GM23338 (cell line): ENCODE results near the gene MAS1L. TPM values are rescaled to one million over a fixed set of nuclear protein-coding genes. Genes with fewer than 3 reads are reported as not detected.

ENCODE experiments used
- ATAC-seq: fragments of 200-7000 bp; cut with Tn5 transposase; 3 replicates; pipeline ENCODE4 v1.9.1; 2020
- DNase-seq: peaks from one replicate; pipeline ENCODE4 v3.0.0-alpha.2; 2015; ENCODE audit warnings: low spot score
- H2AFZ ChIP-seq: fragments of 200-600 bp; sonication (generic); 2 replicates; pipeline ENCODE4 v1.8.0; 2016; ENCODE audit warnings: antibody characterized with exemption, mild to moderate bottlenecking, moderate library complexity
- H3F3A ChIP-seq: fragments of 200-600 bp; sonication (generic); replicated peaks from 2 replicates; pipeline ENCODE4 v1.8.0; 2017; ENCODE audit warnings: antibody characterized with exemption, mixed run types, low read depth
- H3K27ac ChIP-seq: fragments of 200-600 bp; sonication (generic); 2 replicates; pipeline ENCODE4 v1.6.1; 2016; ENCODE audit warnings: low read depth
- H3K27me3 ChIP-seq: fragments of 200-600 bp; sonication (generic); 2 replicates; pipeline ENCODE4 v1.8.0; 2016; ENCODE audit warnings: mild to moderate bottlenecking, mixed run types, moderate library complexity; ENCODE audit not compliant: insufficient read depth
- H3K36me3 ChIP-seq: fragments of 200-600 bp; sonication (generic); 2 replicates; pipeline ENCODE4 v1.8.0; 2016; ENCODE audit warnings: mild to moderate bottlenecking; ENCODE audit not compliant: insufficient read depth
- H3K4me1 ChIP-seq: fragments of 200-600 bp; sonication (generic); 2 replicates; pipeline ENCODE4 v1.8.0; 2016; ENCODE audit warnings: mild to moderate bottlenecking, moderate library complexity; ENCODE audit not compliant: insufficient read depth
- H3K4me2 ChIP-seq: fragments of 200-600 bp; sonication (generic); 2 replicates; pipeline ENCODE4 v1.7.1; 2017; ENCODE audit warnings: mixed run types
- H3K4me3 ChIP-seq: fragments of 200-600 bp; sonication (generic); 2 replicates; pipeline ENCODE4 v1.6.1; 2016; ENCODE audit warnings: mixed run types
- H3K79me2 ChIP-seq: fragments of 200-600 bp; sonication (generic); replicated peaks from 2 replicates; pipeline ENCODE4 v1.8.0; 2017; ENCODE audit warnings: mild to moderate bottlenecking; ENCODE audit not compliant: insufficient read depth
- H3K9me2 ChIP-seq: fragments of 200-600 bp; sonication (generic); 2 replicates; pipeline ENCODE4 v1.8.0; 2017; ENCODE audit not compliant: insufficient read depth
- H4K20me1 ChIP-seq: fragments of 200-600 bp; sonication (generic); replicated peaks from 2 replicates; pipeline ENCODE4 v1.8.0; 2017; ENCODE audit warnings: mild to moderate bottlenecking; ENCODE audit not compliant: insufficient read depth
- H3K27ac Mint-ChIP-seq: 2 replicates; pipeline ENCODE4 v1.8.0; 2020; ENCODE audit warnings: inconsistent platforms, mild to moderate bottlenecking, moderate library complexity, mixed read lengths
- H3K27me3 Mint-ChIP-seq: 3 replicates; pipeline ENCODE4 v1.8.0; 2022; ENCODE audit warnings: low read depth, mild to moderate bottlenecking, moderate library complexity, mixed read lengths, inconsistent platforms; ENCODE audit not compliant: insufficient read depth, poor library complexity
- H3K36me3 Mint-ChIP-seq: 3 replicates; pipeline ENCODE4 v1.8.0; 2021; ENCODE audit warnings: low read depth, mild to moderate bottlenecking, inconsistent platforms, moderate library complexity, mixed read lengths
- H3K4me1 Mint-ChIP-seq: 3 replicates; pipeline ENCODE4 v1.8.0; 2020; ENCODE audit warnings: mild to moderate bottlenecking, inconsistent platforms, mixed read lengths
- H3K4me3 Mint-ChIP-seq: 3 replicates; pipeline ENCODE4 v1.8.0; 2021; ENCODE audit warnings: moderate library complexity, mild to moderate bottlenecking, inconsistent platforms, mixed read lengths
- H3K9me3 Mint-ChIP-seq: 3 replicates; pipeline ENCODE4 v1.8.0; 2020; ENCODE audit warnings: moderate library complexity, mild to moderate bottlenecking, inconsistent platforms, mixed read lengths
- CREB1 ChIP-seq: fragments of 250-450 bp; sonication (Bioruptor Pico); IDR thresholded peaks from 2 replicates; pipeline ENCODE4 v1.5.0; 2020; ENCODE audit warnings: low read depth, mild to moderate bottlenecking, moderate library complexity
- EZH2 ChIP-seq: fragments of 200-600 bp; sonication (generic); IDR thresholded peaks from one replicate; pipeline ENCODE4 v1.8.0; 2017; ENCODE audit warnings: antibody characterized with exemption, mild to moderate bottlenecking, low read depth; ENCODE audit not compliant: unreplicated experiment
- EZH2phosphoT487 ChIP-seq: fragments of 200-600 bp; sonication (generic); IDR thresholded peaks from one replicate; pipeline ENCODE4 v1.8.1; 2018; ENCODE audit warnings: antibody characterized with exemption; ENCODE audit not compliant: unreplicated experiment
- JUNB ChIP-seq: IDR thresholded peaks from one replicate; pipeline ENCODE4 v1.6.1; 2016; ENCODE audit warnings: antibody characterized with exemption; ENCODE audit not compliant: unreplicated experiment
- NANOG ChIP-seq: IDR thresholded peaks from 2 replicates; pipeline ENCODE4 v1.6.1; 2016; ENCODE audit warnings: antibody characterized with exemption, borderline replicate concordance
- POLR2AphosphoS5 ChIP-seq: IDR thresholded peaks from 2 replicates; pipeline ENCODE4 v1.6.1; 2016; ENCODE audit warnings: antibody characterized with exemption, low read depth
- STAT1 ChIP-seq: IDR thresholded peaks from one replicate; pipeline ENCODE4 v1.6.1; 2016; ENCODE audit warnings: antibody characterized with exemption; ENCODE audit not compliant: unreplicated experiment
- ZNF114 ChIP-seq: fragments of 250-450 bp; sonication (Bioruptor Pico); IDR thresholded peaks from 2 replicates; pipeline ENCODE4 v1.5.0; 2020; ENCODE audit warnings: mild to moderate bottlenecking, moderate library complexity
- ZNF331 ChIP-seq: fragments of 250-450 bp; sonication (Bioruptor Pico); IDR thresholded peaks from 2 replicates; pipeline ENCODE4 v1.5.0; 2020; ENCODE audit warnings: low read depth, mild to moderate bottlenecking, moderate library complexity
- polyA plus RNA-seq: library from polyadenylated mRNA; unstranded; fragments of >200 nt; fragmentation: Nextera tagmentation; extraction: Ambion mirVana; gene quantifications from 2 replicates; pipeline ENCODE4 v1.2.1, GENCODE V29; 2016
- total RNA-seq: library from RNA; depleted of rRNA; stranded (reverse); fragments of >200 nt; shearing (Covaris generic); gene quantifications from 2 replicates; pipeline ENCODE4 v1.2.3, GENCODE V29; 2014
- TF ChIP-seq, protein P1 (sequence below), 2 experiments: fragments of 200-600 bp in 1 of 2; sonication (generic) in 1 of 2; conservative IDR thresholded peaks; 2 replicates each; pipeline versions ENCODE4 v1.5.1 to v1.6.1; 2016 to 2017; ENCODE audit warnings: antibody characterized with exemption in 2 of 2, low read depth in 2 of 2, mild to moderate bottlenecking in 2 of 2, moderate library complexity in 1 of 2
- TF ChIP-seq, protein P2 (sequence below): IDR thresholded peaks from one replicate; pipeline ENCODE4 v1.6.1; 2018; ENCODE audit warnings: antibody characterized with exemption; ENCODE audit not compliant: unreplicated experiment
- TF ChIP-seq, protein P3 (sequence below): IDR thresholded peaks from 2 replicates; pipeline ENCODE4 v1.6.1; 2016; ENCODE audit warnings: antibody characterized with exemption
- TF ChIP-seq, protein P4 (sequence below): fragments of 250-450 bp; sonication (Bioruptor Pico); IDR thresholded peaks from 2 replicates; pipeline ENCODE4 v1.5.0; 2020; ENCODE audit warnings: mild to moderate bottlenecking, moderate library complexity

Gene MAS1L
- total and polyA plus RNA-seq, 2 experiments from 2014 or later: not detected

DNA sequence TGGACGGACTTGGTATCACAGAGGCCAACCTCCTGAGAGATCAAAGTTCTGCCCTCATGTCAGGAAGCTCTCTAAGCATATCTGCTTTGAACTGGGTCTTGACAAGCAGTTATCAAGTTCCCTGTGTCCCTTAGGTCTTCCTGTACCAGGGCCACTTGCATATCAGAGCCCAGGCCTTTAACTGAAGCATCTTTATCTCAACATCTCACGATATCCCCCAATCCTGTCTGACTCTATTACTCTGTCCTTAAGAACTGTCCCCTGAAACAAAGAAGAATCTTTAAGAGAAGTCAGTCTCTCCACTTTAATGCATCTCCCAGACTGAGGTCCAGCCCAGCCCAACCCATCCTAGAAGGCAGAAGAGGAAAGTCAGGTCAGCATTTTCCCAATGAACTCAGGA is 8.2 kb downstream of the MAS1L start:
- Histone ChIP-seq H3K79me2 (no peaks in the 10 kb centered on the region), H3K4me1 (no peaks in the 10 kb centered on the region)

More for the DNA sequence above, 8.2 kb downstream of the MAS1L start:
- Mint-ChIP-seq H3K27me3 (peaks cover 5% of the 10 kb centered on the region), H3K36me3 (no peaks in the 10 kb centered on the region), H3K4me3 (no peak overlapping the region), H3K27ac (no peak overlapping the region), H3K4me1 (no peaks in the 10 kb centered on the region), H3K9me3 (no peaks in the 10 kb centered on the region; the same call in 2 of the 3 replicates)
- H3K9me2 ChIP-seq: peaks cover 26% of the 10 kb centered on the region
- H2AFZ ChIP-seq: no peak overlapping the region
- DNase-seq (no peak), ATAC-seq (no peak)
- H3K36me3 ChIP-seq: no peaks in the 10 kb centered on the region
- H3K4me2 ChIP-seq: no peak overlapping the region
- TF ChIP-seq JUNB (no peak), POLR2AphosphoS5 (no peak), EZH2 (no peak), NANOG (no peak), STAT1 (no peak), CREB1 (CRISPR knock-in tag) (no peak), ZNF114 (no peak), EZH2phosphoT487 (no peak), ZNF331 (CRISPR knock-in tag) (no peak)
- TF ChIP-seq, protein P1, sequence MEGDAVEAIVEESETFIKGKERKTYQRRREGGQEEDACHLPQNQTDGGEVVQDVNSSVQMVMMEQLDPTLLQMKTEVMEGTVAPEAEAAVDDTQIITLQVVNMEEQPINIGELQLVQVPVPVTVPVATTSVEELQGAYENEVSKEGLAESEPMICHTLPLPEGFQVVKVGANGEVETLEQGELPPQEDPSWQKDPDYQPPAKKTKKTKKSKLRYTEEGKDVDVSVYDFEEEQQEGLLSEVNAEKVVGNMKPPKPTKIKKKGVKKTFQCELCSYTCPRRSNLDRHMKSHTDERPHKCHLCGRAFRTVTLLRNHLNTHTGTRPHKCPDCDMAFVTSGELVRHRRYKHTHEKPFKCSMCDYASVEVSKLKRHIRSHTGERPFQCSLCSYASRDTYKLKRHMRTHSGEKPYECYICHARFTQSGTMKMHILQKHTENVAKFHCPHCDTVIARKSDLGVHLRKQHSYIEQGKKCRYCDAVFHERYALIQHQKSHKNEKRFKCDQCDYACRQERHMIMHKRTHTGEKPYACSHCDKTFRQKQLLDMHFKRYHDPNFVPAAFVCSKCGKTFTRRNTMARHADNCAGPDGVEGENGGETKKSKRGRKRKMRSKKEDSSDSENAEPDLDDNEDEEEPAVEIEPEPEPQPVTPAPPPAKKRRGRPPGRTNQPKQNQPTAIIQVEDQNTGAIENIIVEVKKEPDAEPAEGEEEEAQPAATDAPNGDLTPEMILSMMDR (conservative IDR thresholded peaks at IDR 0.05; ENCODE audit: low read depth in 2 of 2): no peak
- TF ChIP-seq, protein P2, sequence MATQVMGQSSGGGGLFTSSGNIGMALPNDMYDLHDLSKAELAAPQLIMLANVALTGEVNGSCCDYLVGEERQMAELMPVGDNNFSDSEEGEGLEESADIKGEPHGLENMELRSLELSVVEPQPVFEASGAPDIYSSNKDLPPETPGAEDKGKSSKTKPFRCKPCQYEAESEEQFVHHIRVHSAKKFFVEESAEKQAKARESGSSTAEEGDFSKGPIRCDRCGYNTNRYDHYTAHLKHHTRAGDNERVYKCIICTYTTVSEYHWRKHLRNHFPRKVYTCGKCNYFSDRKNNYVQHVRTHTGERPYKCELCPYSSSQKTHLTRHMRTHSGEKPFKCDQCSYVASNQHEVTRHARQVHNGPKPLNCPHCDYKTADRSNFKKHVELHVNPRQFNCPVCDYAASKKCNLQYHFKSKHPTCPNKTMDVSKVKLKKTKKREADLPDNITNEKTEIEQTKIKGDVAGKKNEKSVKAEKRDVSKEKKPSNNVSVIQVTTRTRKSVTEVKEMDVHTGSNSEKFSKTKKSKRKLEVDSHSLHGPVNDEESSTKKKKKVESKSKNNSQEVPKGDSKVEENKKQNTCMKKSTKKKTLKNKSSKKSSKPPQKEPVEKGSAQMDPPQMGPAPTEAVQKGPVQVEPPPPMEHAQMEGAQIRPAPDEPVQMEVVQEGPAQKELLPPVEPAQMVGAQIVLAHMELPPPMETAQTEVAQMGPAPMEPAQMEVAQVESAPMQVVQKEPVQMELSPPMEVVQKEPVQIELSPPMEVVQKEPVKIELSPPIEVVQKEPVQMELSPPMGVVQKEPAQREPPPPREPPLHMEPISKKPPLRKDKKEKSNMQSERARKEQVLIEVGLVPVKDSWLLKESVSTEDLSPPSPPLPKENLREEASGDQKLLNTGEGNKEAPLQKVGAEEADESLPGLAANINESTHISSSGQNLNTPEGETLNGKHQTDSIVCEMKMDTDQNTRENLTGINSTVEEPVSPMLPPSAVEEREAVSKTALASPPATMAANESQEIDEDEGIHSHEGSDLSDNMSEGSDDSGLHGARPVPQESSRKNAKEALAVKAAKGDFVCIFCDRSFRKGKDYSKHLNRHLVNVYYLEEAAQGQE: no peak
- TF ChIP-seq, protein P3, sequence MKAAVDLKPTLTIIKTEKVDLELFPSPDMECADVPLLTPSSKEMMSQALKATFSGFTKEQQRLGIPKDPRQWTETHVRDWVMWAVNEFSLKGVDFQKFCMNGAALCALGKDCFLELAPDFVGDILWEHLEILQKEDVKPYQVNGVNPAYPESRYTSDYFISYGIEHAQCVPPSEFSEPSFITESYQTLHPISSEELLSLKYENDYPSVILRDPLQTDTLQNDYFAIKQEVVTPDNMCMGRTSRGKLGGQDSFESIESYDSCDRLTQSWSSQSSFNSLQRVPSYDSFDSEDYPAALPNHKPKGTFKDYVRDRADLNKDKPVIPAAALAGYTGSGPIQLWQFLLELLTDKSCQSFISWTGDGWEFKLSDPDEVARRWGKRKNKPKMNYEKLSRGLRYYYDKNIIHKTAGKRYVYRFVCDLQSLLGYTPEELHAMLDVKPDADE: no peak
- TF ChIP-seq, protein P4, sequence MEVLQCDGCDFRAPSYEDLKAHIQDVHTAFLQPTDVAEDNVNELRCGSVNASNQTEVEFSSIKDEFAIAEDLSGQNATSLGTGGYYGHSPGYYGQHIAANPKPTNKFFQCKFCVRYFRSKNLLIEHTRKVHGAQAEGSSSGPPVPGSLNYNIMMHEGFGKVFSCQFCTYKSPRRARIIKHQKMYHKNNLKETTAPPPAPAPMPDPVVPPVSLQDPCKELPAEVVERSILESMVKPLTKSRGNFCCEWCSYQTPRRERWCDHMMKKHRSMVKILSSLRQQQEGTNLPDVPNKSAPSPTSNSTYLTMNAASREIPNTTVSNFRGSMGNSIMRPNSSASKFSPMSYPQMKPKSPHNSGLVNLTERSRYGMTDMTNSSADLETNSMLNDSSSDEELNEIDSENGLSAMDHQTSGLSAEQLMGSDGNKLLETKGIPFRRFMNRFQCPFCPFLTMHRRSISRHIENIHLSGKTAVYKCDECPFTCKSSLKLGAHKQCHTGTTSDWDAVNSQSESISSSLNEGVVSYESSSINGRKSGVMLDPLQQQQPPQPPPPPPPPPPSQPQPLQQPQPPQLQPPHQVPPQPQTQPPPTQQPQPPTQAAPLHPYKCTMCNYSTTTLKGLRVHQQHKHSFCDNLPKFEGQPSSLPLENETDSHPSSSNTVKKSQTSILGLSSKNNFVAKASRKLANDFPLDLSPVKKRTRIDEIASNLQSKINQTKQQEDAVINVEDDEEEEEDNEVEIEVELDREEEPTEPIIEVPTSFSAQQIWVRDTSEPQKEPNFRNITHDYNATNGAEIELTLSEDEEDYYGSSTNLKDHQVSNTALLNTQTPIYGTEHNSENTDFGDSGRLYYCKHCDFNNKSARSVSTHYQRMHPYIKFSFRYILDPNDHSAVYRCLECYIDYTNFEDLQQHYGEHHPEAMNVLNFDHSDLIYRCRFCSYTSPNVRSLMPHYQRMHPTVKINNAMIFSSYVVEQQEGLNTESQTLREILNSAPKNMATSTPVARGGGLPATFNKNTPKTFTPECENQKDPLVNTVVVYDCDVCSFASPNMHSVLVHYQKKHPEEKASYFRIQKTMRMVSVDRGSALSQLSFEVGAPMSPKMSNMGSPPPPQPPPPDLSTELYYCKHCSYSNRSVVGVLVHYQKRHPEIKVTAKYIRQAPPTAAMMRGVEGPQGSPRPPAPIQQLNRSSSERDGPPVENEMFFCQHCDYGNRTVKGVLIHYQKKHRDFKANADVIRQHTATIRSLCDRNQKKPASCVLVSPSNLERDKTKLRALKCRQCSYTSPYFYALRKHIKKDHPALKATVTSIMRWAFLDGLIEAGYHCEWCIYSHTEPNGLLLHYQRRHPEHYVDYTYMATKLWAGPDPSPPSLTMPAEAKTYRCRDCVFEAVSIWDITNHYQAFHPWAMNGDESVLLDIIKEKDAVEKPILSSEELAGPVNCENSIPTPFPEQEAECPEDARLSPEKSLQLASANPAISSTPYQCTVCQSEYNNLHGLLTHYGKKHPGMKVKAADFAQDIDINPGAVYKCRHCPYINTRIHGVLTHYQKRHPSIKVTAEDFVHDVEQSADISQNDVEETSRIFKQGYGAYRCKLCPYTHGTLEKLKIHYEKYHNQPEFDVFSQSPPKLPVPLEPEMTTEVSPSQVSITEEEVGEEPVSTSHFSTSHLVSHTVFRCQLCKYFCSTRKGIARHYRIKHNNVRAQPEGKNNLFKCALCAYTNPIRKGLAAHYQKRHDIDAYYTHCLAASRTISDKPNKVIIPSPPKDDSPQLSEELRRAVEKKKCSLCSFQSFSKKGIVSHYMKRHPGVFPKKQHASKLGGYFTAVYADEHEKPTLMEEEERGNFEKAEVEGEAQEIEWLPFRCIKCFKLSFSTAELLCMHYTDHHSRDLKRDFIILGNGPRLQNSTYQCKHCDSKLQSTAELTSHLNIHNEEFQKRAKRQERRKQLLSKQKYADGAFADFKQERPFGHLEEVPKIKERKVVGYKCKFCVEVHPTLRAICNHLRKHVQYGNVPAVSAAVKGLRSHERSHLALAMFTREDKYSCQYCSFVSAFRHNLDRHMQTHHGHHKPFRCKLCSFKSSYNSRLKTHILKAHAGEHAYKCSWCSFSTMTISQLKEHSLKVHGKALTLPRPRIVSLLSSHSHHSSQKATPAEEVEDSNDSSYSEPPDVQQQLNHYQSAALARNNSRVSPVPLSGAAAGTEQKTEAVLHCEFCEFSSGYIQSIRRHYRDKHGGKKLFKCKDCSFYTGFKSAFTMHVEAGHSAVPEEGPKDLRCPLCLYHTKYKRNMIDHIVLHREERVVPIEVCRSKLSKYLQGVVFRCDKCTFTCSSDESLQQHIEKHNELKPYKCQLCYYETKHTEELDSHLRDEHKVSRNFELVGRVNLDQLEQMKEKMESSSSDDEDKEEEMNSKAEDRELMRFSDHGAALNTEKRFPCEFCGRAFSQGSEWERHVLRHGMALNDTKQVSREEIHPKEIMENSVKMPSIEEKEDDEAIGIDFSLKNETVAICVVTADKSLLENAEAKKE (CRISPR knock-in tag): no peak
- H4K20me1 ChIP-seq: no peaks in the 10 kb centered on the region
- H3K27ac ChIP-seq: no peak overlapping the region
- no peaks in the 10 kb centered on the region for H3F3A ChIP-seq
- H3K27me3 ChIP-seq: no peaks in the 10 kb centered on the region
- H3K4me3 ChIP-seq: no peak overlapping the region
